ENCODE measurements around the gene CAMK1D.

DNA sequence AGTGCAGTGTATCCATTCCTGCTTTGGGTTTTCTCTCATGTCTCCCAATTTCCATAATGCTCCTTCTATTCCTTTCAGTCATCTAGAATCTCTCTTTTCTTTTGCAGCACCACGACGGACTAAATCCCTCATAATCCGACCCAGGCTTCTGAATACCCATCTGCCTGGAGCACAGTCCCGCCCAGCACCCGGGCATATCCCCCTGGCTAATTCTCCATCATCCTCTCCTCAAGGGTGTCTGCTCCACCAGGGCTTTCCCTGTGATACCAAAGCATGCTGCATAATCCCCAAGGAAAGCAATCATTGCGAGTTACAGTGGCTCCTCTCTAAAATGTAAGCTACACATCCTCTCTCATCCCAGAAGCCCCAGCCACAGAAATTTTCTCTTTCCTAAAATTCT lies 330.3 kb downstream of the CAMK1D start:
- no peak for TF ChIP-seq EZH2 (optimal IDR thresholded peaks at IDR 0.05; ENCODE audit: low read depth, low read length)
- no peak for TF ChIP-seq CTCF (IDR thresholded peaks at IDR 0.05; ENCODE audit: low read length)
